Lower leg skin (tissue), 4 donors: ENCODE data around the gene GNL3. TPM values are rescaled to one million over a fixed set of nuclear protein-coding genes. Genes with fewer than 3 reads are reported as not detected.

Source experiments
- DNase-seq, 2 donors: peaks; one replicate each; pipeline ENCODE4 v3.0.0-alpha.2; 2019; ENCODE audit warnings: low spot score in 2 of 2
- H3K4me3 ChIP-seq: fragments of 200-600 bp; sonication (generic); 2 replicates; pipeline ENCODE4 v1.5.1; 2017; ENCODE audit warnings: mild to moderate bottlenecking, low read depth; ENCODE audit not compliant: poor library complexity, severe bottlenecking
- POLR2A ChIP-seq, 2 donors: fragments of 450-650 bp; IDR thresholded peaks; one replicate each; pipeline ENCODE4 v1.6.1; 2016 to 2017; ENCODE audit warnings: antibody characterized with exemption in 2 of 2, mild to moderate bottlenecking in 1 of 2, moderate library complexity in 1 of 2
- whole genome bisulfite sequencing, 2 donors: methylation state at CpG; one replicate each; pipeline ENCODE4 v1.1.5; 2018; 5-methylcytosine and 5-hydroxymethylcytosine counted together
- intact Hi-C: fragments of 100-400 bp; cut with DNase I; formaldehyde crosslinking; loops from one replicate; pipeline ENCODE4 v1.15.0; 2023; ENCODE audit warnings: low total_unique reads
- total RNA-seq, 4 donors: library from RNA; depleted of rRNA; stranded (reverse); fragments of >200 nt; gene quantifications; one replicate each; pipeline ENCODE4 v1.1.0, GENCODE V29; 2016
- TF ChIP-seq, protein P1 (sequence below), 3 donors: fragments of 450-650 bp; IDR thresholded peaks; one replicate each; pipeline ENCODE4 v1.5.1; 2016; ENCODE audit warnings: antibody characterized with exemption in 3 of 3, mild to moderate bottlenecking in 3 of 3, moderate library complexity in 2 of 3

GNL3 gene
- total RNA-seq, 4 donors from 2014 or later: 79.3 to 111 (median 86.4) TPM

DNA sequence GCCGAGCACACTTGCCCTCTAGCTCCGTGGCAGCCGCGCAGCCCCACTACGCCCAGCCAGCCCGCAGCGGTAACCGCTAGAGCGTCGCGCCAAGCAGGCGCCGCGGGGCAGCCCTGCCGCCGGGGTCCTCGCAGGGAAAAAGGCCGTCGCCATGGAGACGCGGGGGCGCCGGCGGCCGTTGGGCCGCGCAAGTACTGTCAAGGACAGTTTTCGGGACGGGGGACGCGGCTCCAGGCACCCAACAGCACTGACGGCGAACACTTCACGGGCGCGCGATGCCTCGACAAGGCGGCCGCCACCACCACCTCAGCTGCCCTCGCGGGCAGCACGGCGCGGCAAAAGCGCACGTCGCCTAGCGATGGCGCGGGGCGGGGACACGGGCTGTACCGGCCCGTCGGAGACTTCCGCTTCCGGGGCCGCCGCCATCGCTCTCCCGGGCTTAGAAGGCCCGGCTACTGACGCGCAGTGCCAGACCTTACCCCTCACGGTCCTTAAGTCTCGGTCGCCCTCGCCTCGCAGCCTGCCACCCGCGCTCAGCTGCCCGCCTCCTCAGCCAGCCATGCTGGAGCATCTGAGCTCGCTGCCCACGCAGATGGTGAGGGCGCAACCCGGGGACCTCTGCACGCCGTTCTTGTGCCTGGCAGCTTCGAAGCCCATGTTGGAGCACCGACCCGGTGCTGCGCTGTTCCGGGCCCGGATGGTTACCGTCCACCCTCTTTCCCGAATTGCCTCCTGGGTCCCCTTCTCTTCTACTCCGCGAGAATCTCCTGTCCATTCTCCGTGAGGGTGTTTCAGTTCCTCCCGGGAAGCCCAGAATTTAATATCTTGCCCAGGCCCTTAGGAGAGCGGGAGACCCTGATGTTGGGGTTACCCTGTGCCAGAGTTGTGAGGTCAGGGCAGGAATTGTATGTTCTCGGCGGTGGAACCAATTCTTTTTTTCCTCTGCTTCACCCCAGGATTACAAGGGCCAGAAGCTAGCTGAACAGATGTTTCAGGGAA, 20.2 kb downstream of the GNL3 start, which contains the start of the genes GLT8D1 and SPCS1:
Gene GLT8D1, minus strand, starts transcription at position 104 of the 999 bp plus-strand sequence. CDS start 5,331 bp downstream, outside the sequence.
Gene SPCS1, plus strand, starts transcription at position 419 of the 999 bp plus-strand sequence. Its CDS starts 141 bp downstream, at position 560.
- 0% methylated on average over 37 to 45 of the region's 94 CpGs for WGBS, 2 donors
- intact Hi-C loops: no loop called here
- TF ChIP-seq, protein P1, sequence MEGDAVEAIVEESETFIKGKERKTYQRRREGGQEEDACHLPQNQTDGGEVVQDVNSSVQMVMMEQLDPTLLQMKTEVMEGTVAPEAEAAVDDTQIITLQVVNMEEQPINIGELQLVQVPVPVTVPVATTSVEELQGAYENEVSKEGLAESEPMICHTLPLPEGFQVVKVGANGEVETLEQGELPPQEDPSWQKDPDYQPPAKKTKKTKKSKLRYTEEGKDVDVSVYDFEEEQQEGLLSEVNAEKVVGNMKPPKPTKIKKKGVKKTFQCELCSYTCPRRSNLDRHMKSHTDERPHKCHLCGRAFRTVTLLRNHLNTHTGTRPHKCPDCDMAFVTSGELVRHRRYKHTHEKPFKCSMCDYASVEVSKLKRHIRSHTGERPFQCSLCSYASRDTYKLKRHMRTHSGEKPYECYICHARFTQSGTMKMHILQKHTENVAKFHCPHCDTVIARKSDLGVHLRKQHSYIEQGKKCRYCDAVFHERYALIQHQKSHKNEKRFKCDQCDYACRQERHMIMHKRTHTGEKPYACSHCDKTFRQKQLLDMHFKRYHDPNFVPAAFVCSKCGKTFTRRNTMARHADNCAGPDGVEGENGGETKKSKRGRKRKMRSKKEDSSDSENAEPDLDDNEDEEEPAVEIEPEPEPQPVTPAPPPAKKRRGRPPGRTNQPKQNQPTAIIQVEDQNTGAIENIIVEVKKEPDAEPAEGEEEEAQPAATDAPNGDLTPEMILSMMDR (IDR thresholded peaks at IDR 0.05): no peak
- TF ChIP-seq POLR2A (IDR thresholded peaks at IDR 0.05): peak in 1 of 2 donors; percentile 51
- DNase-seq: peak; percentile 70 to 96
- peak within 1 kb of the TSS; percentile 63 for H3K4me3 ChIP-seq

DNA sequence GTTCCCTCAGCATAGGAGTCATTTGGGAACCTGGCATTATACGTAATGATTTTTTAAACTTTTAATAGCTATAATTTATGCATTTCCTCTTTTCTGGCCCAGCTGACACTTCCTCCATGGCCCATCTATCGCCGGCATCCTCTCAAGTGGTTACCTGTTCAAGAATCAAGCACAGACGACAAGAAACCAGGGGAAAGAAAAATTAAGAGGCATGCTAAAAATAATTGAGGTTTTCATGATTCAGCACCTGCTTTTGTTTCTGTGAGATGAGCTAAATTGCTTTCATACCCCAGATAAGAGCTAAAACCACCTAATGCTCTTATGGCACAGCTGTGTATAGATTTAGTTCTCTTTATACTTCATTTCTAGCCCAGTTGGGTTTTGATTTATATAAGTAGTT, 21.8 kb downstream of the GNL3 start:
- TF ChIP-seq POLR2A (IDR thresholded peaks at IDR 0.05): no peak
- TF ChIP-seq, protein P1 (IDR thresholded peaks at IDR 0.05): no peak
- no peak overlapping the region for H3K4me3 ChIP-seq
- intact Hi-C loops: no loop called here
- 76 to 82% methylated on average over 4 of the region's 4 CpGs for WGBS, 2 donors
- no peak for DNase-seq

GRCh38 chr3:52710512-52710911, 24.7 kb downstream of the GNL3 start:
- intact Hi-C loops: no loop called here

DNA sequence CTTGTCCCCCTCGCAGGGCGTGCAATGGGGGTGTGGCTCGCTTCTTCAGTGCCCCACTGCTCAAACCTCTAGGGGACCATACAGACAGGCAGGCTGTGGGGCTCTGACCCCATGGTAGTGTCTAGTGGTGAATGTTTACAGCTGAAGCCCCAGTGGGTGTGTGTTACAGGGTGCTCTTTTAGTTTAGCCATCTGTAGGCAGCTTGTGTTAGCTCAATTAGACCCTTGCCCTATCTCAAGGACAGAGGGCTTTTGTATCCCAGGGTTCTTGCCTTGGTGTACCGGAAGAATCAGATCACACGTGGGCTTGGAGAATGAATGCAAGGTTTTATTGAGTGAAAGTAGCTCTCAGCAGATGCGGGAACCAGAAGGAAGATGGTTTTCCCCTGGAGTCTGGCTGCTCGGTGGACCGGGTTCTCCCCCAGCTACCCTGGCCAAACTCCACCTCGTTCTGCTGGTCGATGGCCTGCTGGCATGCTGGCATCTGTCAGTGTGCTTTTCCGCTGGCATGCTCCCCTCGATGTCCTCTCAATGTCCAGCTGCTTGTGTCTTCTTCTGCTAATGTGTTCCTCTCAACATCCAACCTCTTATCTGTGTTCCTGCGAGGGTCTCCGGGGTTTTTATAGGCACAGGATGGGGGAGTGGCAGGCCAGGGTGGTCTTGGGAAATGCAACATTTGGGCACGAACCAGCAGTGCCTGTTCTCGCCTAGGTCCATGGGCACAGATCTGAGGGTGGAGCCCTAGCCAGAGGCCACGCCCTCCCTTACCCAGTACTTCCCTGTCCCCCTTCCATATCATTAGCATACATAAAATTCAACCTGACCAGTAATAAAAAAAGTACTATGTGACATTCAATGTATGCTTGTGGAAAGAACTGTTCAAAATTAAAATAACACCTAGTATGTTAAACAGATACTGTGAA, 26.7 kb downstream of the GNL3 start:
- WGBS, 2 donors: 92 to 96% methylated on average over 17 of the region's 17 CpGs
- no peak for DNase-seq
- TF ChIP-seq POLR2A (IDR thresholded peaks at IDR 0.05): no peak
- TF ChIP-seq, protein P1 (IDR thresholded peaks at IDR 0.05): no peak
- intact Hi-C loops: no loop called here
- H3K4me3 ChIP-seq: no peak overlapping the region

More at GRCh38 chr3:52710512-52710911, 24.7 kb downstream of the GNL3 start:
- H3K4me3 ChIP-seq: no peak overlapping the region
- WGBS, 2 donors: 85 to 88% methylated on average over 2 of the region's 2 CpGs
- no peak for DNase-seq
- no peak for TF ChIP-seq POLR2A (IDR thresholded peaks at IDR 0.05)
- TF ChIP-seq, protein P1 (IDR thresholded peaks at IDR 0.05): no peak
